NCI-H748 (cell line): ENCODE results near the gene SLC5A9.
A peak's percentile ranks its signal among the peaks of the same experiment; 100 is the strongest.
"Not testable (repeated sequence)": the region's sequence is repeated elsewhere in the genome, so short reads cannot be mapped to it uniquely, and the experiment has no call there.

ENCODE experiments used
- DNase-seq: peaks from one replicate; lab custom pipeline; 2025; ENCODE audit not compliant: unreplicated experiment; lab: John Stamatoyannopoulos, UW

SLC5A9 gene

DNA sequence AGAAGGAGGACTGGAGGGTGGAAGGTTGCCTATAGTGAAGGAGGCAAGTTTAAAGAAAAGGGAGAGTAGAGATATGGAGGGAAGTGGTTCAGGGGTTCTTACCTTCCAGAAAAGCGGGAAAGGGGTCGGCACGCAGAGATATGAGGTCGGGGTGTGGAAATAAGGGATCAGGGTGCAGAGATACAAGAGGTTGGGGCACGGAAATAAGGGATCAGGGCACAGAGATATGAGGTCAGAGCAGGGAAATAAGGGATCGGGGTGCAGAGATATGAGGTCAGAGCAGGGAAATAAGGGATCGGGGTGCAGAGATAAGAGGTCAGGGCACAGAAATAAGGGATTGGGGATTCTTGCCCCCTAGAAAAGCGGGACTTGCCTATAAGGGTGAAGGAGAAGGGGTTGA lies 9.1 kb upstream of the SLC5A9 start:
- DNase-seq, result not testable (repeated sequence)

DNA sequence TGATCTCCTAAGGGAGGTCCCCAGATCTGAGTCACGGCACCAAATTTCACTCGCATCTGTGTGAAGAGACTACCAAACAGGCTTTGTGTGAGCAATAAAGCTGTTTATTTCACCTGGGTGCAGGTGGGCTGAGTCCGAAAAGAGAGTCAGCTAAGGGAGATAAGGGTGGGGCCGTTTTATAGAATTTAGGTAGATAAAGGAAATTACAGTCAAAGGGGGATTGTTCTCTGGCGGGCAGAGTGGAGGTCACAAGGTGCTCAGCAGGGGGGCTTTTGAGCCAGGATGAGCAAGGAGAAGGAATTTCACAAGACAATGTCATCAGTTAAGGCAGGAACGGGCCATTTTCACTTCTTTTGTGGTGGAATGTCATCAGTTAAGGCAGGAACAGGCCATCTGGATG lies 8.2 kb upstream of the SLC5A9 start:
- not testable (repeated sequence) for DNase-seq

DNA sequence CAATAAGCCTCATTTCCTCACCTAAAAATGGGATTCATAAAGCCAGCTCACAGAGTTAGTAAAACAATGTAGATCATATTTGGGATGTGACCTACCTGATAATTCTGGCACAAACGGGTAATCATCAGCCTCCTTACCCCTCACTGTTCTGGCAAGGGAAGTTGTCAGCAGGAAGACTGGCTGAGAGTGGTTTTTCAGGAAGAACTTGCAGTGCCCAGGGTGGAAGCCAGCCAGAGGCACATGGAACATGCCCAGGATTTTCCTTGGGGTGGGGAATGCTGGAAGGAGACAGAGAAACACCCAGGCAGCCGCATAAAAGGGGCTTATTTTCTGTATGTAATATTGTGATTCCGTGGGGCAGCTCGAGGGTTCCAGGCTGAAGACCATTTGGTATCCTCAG lies 7.7 kb upstream of the SLC5A9 start:
- DNase-seq, result no peak

DNA sequence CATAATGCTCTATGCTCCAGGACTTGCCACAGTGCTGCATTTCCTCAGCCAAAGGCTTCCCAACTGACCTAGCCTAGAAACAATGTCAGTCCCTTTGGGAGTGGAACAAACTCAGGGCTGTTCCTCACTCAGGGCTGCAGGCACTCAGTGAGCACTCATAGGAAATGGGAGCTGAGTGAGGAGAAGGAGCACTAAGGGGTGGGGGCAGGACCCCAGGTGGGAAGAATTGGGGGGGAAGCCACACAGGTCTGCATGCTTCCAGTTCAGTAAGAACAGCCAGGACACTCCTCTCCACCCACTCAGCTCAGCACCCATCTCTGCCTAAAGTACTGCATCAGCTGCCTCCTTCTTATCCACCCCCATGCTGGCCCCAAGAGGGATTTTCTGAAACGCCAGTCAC lies 7.3 kb upstream of the SLC5A9 start:
- no peak for DNase-seq

DNA sequence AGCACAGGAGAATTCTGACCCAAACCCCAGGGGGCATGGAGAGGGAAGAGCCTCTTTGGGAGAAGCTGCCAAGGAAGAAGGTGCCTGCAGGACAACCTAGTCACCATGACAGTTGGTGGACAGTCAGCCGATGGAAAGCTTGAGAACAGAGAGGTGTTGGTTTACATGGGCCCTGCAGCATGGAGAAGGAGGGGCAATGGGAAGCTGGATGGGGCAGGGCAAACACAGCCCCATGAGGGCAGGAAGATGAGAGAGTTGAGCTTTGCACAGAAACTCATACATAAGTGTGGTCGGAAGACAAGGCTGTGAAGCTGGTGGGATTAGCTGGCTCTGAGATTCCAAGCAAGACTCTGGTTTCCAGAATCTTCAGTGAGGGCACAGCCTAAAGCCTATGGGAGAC lies 6.6 kb upstream of the SLC5A9 start:
- no peak for DNase-seq

DNA sequence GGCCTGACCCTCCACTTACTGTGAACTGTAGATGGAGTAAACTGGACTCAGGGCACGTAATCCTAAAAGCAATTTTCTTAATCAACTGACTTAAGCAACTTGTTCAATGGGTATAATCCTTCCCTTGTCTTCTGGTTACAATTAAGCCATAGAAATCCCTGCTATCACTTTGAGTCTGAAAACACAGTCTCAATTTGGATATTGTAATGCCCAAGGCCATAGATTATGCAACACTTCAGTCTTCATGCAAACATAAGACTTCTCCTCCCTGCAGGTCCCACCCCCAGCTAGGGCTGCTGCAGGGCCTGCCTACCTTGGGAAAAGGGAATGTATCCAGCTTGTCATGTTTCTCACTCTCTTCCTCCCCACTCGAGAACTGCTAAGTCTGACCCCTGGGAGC lies 6.2 kb upstream of the SLC5A9 start:
- no peak for DNase-seq

DNA sequence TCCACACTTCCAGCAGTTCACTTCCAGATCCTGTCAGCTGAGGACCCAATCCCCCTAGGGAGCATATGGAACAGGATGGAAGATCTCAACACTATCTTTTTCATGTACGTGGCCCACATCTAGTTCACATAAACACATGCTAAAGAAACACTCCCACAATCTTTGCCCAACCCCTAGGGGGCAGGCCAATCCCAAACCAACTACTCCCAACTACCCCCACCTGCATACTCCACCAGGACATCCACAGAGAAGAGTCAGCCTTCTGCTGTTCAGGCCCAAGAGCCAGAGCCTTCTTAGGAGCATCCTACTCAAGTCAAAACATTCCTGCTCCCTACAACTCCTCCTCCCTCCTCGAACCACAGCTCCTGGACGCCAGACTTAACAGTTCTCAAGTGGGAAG lies 5.6 kb upstream of the SLC5A9 start:
- DNase-seq, result no peak

DNA sequence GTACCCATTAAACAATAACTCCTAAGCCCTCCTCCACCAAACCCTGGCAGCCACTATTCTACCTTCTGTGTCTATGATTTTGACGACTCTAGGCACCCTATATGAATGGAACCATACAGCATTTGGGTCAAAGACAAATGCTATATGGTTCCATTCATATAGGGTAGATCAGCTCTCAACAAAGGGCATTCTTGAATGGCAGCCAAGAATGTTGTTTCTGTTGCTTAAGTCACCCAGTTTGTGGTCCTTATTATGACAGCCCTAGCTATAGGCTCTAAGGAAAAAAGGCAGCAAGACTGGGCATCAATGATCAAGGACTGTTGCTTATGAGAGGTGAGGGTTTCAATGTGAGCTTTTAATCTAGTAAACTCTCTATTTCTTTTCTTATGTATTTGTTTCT lies 4.7 kb upstream of the SLC5A9 start:
- no peak for DNase-seq

DNA sequence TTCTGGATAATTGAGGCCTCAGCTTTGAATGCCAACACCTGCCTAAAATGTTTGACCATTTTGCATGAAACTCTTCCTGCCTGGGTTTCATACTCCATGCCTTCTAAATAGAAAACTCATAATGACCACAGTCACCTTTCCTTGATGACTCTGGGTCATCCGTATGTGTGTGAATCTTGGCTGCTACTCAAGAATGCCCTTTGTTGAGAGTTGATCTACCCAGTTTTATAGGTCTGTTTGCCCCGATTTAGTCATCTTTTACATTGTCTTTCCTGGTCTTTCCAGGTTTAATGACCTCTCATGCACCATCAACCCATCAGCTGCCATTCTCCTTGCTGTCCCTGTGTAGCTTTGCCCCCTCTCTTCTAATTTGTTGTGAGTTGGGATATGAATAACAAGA lies 2.7 kb upstream of the SLC5A9 start:
- no peak for DNase-seq

DNA sequence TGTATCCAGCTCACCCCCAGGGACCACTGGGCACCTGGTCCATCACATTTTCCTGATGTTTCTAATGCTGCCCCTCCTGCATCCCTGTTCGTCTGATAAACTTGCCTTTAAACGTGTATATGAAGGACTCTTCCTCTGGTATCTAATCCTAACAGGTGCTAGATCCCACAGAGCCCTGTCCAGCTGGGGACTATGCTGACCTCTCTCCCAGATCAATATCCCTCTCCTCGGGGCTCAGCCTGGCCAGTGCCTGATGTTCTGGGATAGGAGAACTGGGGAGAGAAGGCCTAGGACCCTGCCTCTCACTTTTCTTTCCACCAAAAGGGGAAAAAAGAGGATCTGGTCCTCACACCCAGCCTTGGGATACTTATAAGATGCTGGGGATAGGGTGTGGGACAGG lies 1.4 kb upstream of the SLC5A9 start:
- DNase-seq, result no peak

DNA sequence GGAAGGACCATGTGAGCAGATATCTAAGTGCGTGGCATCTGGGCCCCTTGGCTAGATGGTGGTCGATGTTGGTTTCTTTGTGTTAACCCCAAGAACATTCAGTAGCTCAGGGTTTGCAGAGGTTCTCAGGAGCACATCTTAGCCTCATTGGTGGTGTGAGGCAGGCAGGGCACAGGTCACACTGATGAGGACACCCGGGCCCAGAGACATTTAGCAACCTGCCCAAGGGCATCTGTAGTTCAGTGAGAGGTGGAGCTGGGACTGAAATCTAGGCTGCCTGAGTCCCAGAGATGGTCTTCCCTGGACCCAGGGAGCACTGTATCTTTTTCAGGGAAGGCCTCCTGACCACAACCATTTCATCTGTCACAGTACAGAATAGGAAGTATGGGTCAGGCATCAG lies 859 bp upstream of the SLC5A9 start:
- no peak for DNase-seq

DNA sequence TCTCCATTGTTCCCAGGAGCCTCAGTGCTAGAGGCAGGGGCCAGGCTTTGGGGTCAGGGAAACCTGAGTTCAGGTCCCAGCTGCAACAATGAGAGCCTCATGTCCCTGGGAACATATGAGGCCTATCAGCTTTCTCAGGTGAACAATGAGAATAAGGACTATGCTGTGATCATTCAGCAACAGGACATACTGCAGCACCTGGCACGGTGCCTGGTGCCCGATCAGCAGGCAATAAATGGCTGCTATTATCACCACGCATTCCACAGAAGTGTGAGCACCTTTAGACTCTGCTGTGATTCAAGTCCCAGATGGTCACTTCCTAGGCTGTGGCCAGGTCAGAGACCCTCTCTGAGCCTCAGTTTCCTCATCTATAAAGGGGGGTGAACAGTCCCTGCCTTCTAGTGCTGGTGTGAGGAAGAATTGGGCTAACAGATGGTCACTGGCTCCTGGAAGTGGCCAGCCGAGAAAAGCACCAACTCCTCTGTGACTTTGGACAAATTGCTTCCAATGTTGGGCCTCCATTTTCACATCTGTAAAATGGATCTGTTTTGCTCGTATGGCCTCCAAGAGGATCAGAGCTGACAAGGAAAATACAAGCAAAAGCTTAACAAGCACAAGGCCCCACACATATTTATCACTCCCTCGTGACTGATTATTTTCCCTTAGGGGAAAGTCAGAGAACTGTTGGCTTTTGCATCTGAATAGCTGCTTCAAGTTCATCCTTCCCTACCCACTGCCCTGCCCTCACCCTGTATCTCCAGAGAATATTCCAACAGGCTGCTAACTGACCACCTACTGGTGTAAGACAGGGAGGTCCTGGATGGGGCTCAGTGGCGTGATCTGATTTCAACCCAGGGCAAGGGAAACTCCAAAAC lies 1.1 kb downstream of the SLC5A9 start:
- peak; percentile 79 for DNase-seq

DNA sequence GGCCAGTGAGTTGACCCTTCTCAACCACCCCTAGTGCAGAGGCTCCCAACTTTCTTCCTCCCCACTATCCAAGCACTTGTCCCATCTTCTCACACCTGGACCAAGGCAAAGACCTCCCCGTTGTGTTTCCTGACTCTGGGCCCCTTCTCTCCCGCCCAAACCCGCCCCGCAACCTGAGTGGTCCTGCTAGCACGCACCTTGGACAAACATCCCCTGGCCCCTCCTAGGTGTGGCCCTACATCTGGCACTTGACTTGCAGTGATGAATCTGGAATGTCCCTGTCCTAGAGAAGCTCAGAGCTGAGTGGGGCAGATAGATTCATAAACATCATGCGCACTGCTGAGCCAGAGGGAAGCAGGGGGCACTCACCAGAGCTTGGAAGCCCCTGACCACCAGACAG lies 2.3 kb downstream of the SLC5A9 start:
- no peak for DNase-seq

DNA sequence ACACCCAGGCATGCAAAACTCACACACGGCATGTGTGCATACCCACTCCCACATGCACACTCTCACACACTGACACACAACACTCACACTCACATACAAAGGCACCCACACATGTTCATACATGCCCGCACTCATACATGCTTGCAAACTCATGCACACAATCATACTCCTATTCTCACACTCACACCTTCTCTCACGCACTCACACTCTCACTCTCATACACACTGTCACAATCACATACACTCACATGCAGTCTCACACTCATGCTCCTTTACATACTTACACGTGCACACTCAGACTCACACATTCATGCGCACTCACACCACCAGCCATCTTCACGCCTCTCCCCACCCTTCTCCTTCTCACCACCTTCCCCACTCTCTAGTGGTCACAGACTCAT lies 3.1 kb downstream of the SLC5A9 start:
- DNase-seq, result no peak

DNA sequence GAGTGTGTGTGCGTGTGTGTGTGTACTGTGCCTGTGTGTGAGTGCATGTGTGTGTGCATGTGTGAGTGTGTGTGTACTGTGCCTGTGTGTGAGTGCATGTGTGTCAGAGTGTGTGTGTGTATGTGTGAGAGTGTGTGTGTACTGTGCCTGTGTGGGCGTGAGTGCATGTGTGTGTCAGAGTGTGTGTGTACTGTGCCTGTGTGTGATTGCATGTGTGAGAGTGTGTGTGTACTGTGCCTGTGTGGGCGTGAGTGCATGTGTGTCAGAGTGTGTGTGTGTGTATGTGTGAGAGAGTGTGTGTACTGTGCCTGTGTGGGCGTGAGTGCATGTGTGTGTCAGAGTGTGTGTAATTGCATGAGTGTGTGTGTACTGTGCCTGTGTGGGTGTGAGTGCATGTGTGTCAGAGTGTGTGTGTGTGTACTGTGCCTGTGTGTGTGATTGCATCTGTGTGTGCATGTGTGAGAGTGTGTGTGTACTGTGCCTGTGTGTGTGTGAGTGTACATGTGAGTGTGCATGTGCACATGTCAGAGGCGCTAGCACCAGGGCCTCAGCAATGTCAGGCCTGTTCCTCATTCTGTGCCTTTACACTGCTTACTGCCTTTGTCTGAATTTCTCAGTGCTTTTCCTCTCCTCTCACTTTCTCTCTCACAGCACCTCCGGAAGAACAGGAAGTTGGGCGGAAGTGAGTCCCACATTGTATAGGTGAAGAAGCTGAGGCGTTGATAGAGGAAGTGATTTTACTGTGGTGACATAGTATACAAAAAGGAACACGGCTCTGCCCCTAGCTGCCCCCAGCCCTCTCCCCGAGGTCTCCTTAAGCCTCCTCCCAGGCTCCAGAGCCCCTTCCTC lies 4.9 kb downstream of the SLC5A9 start:
- DNase-seq, result no peak

DNA sequence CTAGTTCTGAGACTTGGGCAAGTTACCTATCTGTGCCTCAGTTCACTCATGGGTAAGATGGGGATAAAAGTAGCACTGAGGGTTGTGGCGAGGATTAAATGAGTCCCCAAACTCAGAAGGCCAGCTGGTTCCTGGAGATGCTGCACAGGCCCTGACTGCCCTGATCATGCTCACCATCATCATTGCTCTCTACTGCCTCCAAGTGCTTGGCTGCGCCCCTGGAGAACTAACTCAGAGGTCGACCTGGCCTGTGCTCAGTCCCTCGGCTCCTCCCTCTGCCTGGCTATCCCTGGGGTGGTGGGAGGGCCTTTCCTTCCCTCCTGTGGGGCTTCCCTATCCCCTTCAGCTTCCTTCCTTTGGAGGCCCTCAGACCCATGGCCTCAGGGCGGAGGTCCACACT lies 5.6 kb downstream of the SLC5A9 start:
- peak; percentile 22 for DNase-seq

DNA sequence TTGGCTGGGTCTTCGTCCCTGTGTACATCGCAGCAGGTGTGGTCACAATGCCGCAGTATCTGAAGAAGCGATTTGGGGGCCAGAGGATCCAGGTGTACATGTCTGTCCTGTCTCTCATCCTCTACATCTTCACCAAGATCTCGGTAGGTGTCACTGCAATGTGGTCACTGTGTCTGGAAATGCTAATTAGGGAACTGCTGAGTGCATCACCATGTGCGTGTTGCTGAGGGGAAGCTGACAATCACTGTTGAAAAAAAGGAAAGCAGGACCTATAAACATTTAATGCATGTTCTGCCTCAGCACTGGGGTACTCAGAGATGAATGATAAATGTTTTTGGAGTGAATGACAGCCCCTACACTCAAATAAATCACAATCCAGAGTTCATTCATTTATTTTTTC lies 6.8 kb downstream of the SLC5A9 start:
- no peak for DNase-seq

DNA sequence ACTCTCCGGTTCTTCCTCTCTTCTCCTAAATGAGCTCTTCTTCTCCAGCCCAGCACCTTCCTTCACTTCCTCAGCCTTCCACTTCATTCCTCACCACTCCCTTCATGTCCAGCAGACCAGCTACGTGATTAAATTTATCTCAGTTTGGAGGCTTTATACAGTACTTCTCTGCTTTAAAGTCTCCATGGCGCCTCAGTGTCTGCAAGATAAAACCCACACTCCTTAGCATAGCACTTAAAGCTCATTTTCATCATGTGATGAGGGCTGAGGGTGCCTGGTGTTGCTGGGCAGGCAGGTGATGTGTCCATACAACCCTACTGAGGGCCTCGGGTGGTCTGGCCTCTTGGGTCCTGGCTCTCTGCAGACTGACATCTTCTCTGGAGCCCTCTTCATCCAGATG lies 7.7 kb downstream of the SLC5A9 start:
- no peak for DNase-seq

DNA sequence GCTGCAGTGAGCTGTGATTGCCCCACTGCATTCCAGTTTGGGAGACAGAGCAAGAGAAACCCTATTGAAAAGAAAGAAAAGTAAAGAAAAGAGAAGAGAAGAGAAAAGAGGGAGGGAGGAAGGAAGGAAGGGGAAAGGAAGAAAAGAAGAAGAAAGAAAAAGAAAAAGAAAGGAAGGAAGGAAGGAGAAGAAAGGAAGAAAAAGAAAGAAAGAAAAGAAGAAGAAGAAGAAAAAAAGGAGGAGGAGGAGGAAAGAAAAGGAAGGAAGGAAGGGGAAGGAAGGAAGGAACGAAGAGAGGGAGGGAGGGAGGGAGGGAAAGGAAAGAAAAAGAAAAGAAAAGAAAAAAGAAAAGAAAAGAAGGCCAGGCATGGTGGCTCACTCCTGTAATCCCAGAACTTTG lies 10.2 kb downstream of the SLC5A9 start:
- no peak for DNase-seq

DNA sequence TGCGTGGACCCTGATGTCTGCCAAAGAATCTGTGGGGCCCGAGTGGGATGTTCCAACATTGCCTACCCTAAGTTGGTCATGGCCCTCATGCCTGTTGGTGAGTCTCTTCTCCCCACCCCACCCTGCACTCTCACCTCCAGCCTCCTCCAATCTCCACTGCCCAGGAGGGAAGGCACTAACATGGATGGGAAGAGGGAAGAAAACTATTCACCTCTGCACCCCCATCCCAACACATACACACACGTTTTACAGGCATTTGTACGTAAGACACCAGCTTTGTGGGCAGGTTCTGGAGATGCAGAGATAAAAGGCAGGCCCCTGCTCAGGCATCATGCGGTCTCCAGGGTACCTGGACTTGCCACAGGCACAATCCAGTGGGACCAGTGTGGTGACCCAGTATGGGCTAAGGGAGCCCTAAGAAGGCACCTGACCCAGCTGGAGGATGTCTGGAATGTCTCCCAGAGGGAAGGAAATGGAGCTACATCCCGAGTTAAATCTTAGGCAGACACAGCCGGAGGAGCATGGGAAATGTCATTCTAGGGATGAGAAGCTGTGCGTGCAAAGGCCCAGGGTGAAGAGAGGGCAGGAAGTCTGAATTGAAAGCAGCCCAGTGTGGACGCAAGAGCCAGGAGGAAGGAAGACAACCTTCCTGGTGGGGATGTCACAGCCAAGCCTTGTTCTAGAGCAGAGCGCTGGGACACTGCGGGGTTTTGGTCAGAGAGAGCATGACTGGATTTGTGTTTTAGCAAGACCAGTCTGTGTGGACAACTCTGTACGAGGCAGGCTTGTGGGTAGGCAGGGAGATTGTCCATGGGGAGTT lies 11.4 kb downstream of the SLC5A9 start:
- DNase-seq, result no peak

DNA sequence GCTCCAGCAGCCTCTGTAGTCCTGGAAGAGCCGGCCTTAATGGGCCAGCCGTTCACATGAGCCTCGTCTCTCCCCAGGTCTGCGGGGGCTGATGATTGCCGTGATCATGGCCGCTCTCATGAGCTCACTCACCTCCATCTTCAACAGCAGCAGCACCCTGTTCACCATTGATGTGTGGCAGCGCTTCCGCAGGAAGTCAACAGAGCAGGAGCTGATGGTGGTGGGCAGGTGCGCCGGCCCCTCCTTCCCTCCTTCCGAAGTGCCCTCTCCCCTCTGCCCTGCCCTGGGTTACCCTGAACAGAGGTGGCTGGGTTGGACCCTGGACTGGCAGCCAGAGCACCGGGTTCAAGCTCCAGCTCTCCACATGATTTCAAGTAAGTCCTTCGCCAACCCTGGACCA lies 13.1 kb downstream of the SLC5A9 start:
- DNase-seq, result no peak
